ENCODE measurements around the gene AK9. TPM values are rescaled to one million over a fixed set of nuclear protein-coding genes. Genes with fewer than 3 reads are reported as not detected.
A peak's percentile ranks its signal among the peaks of the same experiment; 100 is the strongest.

Gene AK9
- total and polyA plus RNA-seq, 2 of the 4 experiments (the other 2 are of a cell fraction), result 1.7 to 1.8 TPM

DNA sequence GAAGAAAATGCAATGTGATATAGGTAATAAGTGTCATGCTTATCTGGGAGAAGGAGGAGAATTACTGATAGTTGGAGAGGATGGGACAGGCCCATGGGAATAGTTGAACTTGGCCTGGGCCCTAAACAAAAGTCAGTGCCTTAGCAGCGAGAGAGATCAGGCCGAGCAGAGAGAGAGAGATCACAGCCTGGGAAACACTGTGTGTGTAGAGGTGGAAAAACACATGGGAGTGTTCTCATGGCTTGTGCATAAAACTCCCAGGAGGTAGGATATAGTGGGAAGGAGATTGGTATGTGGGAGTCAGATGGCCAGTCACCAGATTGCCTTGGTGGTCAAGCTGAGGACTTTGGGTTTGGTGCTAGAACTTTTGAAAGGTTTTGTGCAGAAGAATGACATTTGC lies 47.7 kb upstream of the AK9 start:
- intact Hi-C loops (cut with micrococcal nuclease), result no loop called here
- H3K36me3 ChIP-seq (ENCODE audit: control insufficient read depth, insufficient read depth, low read length), result no peaks in the 10 kb centered on the region
- no peaks in the 10 kb centered on the region for H3K9me3 ChIP-seq (ENCODE audit: control insufficient read depth, insufficient read depth, low read length)
- H3K56ac ChIP-seq (ENCODE audit: extremely low read depth, insufficient read depth, low read length), result no peak overlapping the region
- H3K14ac ChIP-seq (replicated peaks; ENCODE audit: low read depth, low read length), result no peak overlapping the region; the same call in 1 of the 2 replicates
- CTCF ChIA-PET, result no interaction called here
- H3K23ac ChIP-seq (ENCODE audit: low read depth, low read length), result peak overlapping the region; percentile 38
- dilution Hi-C loops (cut with HindIII; ENCODE audit: low sequenced_read_pairs, unreplicated experiment), result no loop called here
- no peaks in the 10 kb centered on the region for H4K20me1 ChIP-seq (ENCODE audit: insufficient read depth, low read length)
- no peak overlapping the region for H3K4me3 ChIP-seq (ENCODE audit: insufficient read depth, low read depth, low read length)
- peaks cover 6% of the 10 kb centered on the region for H3K9me1 ChIP-seq (ENCODE audit: insufficient read depth, low read length)
- peak overlapping the region; percentile 52 for H2BK120ac ChIP-seq (ENCODE audit: low read depth, low read length)
- peak overlapping the region; percentile 36; the same call in 1 of the 2 replicates for H3K4ac ChIP-seq (ENCODE audit: low read depth, low read length)
- in situ Hi-C loops (cut with MboI; ENCODE audit: low sequenced_read_pairs), result no loop called here
- ATAC-seq (ENCODE audit: low read depth) (peak; percentile 16; the same call in 1 of the 2 replicates), DNase-seq (no peak)
- 0 out of 3 replicates have a peak overlapping the region, but pooled peaks have one; percentile 13 for H2BK15ac ChIP-seq (ENCODE audit: low read depth, low read length)
- BruUV-seq (replicated peaks), result no TSS peak
- H2AFZ ChIP-seq (replicated peaks; ENCODE audit: low read length, poor library complexity), result no peak overlapping the region
- no peak overlapping the region; the same call in 1 of the 2 replicates for H2AK5ac ChIP-seq (ENCODE audit: low read depth, low read length)
- no peak overlapping the region for H3K9ac ChIP-seq (ENCODE audit: low read depth, low read length)
- H3K4me2 ChIP-seq (ENCODE audit: low read depth, low read length), result no peak overlapping the region
- H3K27me3 ChIP-seq (ENCODE audit: control insufficient read depth, insufficient read depth, low read length), result no peaks in the 10 kb centered on the region
- H2BK20ac ChIP-seq (ENCODE audit: low read depth, low read length), result 0 out of 2 replicates have a peak overlapping the region, but pooled peaks have one; percentile 14
- no peak overlapping the region for H4K91ac ChIP-seq (ENCODE audit: insufficient read depth, low read depth, low read length)
- H3K4me1 ChIP-seq (ENCODE audit: control insufficient read depth, insufficient read depth, low read length), result peaks cover 13% of the 10 kb centered on the region
- H2BK5ac ChIP-seq (ENCODE audit: low read depth, low read length, poor library complexity, severe bottlenecking), result peak overlapping the region; percentile 15
- no peaks in the 10 kb centered on the region for H3K79me1 ChIP-seq (ENCODE audit: low read depth in 1 of 2, low read length in 2 of 2)
- H4K8ac ChIP-seq (ENCODE audit: low read depth in 2 of 2, low read length in 2 of 2), result no peak overlapping the region
- peak overlapping the region; percentile 9; the same call in 1 of the 2 replicates for H4K5ac ChIP-seq (ENCODE audit: low read depth, low read length)
- no peak overlapping the region for H3K27ac ChIP-seq (ENCODE audit: insufficient read depth, low read length)
- 100% methylated on average over 1 of the region's 2 CpGs; no CpG with 5 or more reads in 1 of the 2 experiments for WGBS, 2 experiments (ENCODE audit: extremely low coverage in 2 of 2, insufficient read length in 1 of 2)
- no peak overlapping the region for H2AK9ac ChIP-seq (replicated peaks; ENCODE audit: low read depth, low read length, poor library complexity)
- no peak for TF ChIP-seq MAFK (IDR thresholded peaks at IDR 0.05; ENCODE audit: low read depth, low read length)
- TF ChIP-seq RAD21 (IDR thresholded peaks at IDR 0.05; ENCODE audit: low read length), result no peak
- TF ChIP-seq FOS (IDR thresholded peaks at IDR 0.05; ENCODE audit: low read depth, low read length), result no peak
- TF ChIP-seq RCOR1 (IDR thresholded peaks at IDR 0.05; ENCODE audit: insufficient replicate concordance, low read length), result no peak
- no peak for TF ChIP-seq NFE2L2 (IDR thresholded peaks at IDR 0.05; ENCODE audit: low read depth, low read length)
- TF ChIP-seq, protein P1, sequence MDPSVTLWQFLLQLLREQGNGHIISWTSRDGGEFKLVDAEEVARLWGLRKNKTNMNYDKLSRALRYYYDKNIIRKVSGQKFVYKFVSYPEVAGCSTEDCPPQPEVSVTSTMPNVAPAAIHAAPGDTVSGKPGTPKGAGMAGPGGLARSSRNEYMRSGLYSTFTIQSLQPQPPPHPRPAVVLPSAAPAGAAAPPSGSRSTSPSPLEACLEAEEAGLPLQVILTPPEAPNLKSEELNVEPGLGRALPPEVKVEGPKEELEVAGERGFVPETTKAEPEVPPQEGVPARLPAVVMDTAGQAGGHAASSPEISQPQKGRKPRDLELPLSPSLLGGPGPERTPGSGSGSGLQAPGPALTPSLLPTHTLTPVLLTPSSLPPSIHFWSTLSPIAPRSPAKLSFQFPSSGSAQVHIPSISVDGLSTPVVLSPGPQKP (IDR thresholded peaks at IDR 0.05; ENCODE audit: borderline replicate concordance, low read depth, low read length), result no peak
- no peak for TF ChIP-seq SMC3 (IDR thresholded peaks at IDR 0.05; ENCODE audit: low read depth, low read length)
- TF ChIP-seq, protein P2, sequence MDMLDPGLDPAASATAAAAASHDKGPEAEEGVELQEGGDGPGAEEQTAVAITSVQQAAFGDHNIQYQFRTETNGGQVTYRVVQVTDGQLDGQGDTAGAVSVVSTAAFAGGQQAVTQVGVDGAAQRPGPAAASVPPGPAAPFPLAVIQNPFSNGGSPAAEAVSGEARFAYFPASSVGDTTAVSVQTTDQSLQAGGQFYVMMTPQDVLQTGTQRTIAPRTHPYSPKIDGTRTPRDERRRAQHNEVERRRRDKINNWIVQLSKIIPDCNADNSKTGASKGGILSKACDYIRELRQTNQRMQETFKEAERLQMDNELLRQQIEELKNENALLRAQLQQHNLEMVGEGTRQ (IDR thresholded peaks at IDR 0.05; ENCODE audit: low read depth, low read length), result no peak
- TF ChIP-seq BHLHE40 (IDR thresholded peaks at IDR 0.05; ENCODE audit: low read depth, low read length), result no peak
- TF ChIP-seq MAZ (IDR thresholded peaks at IDR 0.05; ENCODE audit: borderline replicate concordance, low read depth, low read length), result no peak
- TF ChIP-seq CHD1 (IDR thresholded peaks at IDR 0.05; ENCODE audit: low read depth, low read length), result no peak
- TF ChIP-seq MXI1 (IDR thresholded peaks at IDR 0.05; ENCODE audit: borderline replicate concordance, low read depth, low read length), result no peak
- TF ChIP-seq POLR2A (IDR thresholded peaks at IDR 0.05; ENCODE audit: low read depth, low read length), result no peak
- peak overlapping the region; percentile 20; the same call in 1 of the 2 replicates for H3K18ac ChIP-seq (ENCODE audit: low read depth, low read length)
- POLR2A ChIA-PET (ENCODE audit: unreplicated experiment), result no interaction called here
